Inferior parietal cortex (tissue), 1 donor: ENCODE measurements around the gene RBM33.

ENCODE experiments used
- DNase-seq: peaks from one replicate; pipeline ENCODE4 v3.0.0-alpha.2; 2016; ENCODE audit errors: extremely low spot score

RBM33 gene

GRCh38 chr7:155747209-155747608, 102.7 kb downstream of the RBM33 start:
- no peak for DNase-seq

- no peak for DNase-seq
Observed at GRCh38 chr7:155749578-155749977, 105.1 kb downstream of the RBM33 start.

- no peak for DNase-seq
Observed at GRCh38 chr7:155750255-155751125, 106.0 kb downstream of the RBM33 start.

GRCh38 chr7:155751409-155751808, 106.9 kb downstream of the RBM33 start:
- no peak for DNase-seq

- no peak for DNase-seq
Observed at GRCh38 chr7:155752756-155753445, 108.4 kb downstream of the RBM33 start.

- DNase-seq, result no peak
Observed at GRCh38 chr7:155753446-155753965, 109.0 kb downstream of the RBM33 start.

- no peak for DNase-seq
Observed at GRCh38 chr7:155754165-155754564, 109.7 kb downstream of the RBM33 start.

- DNase-seq, result no peak
Observed at GRCh38 chr7:155755026-155755425, 110.6 kb downstream of the RBM33 start.

- DNase-seq, result no peak
Observed at GRCh38 chr7:155756322-155756721, 111.9 kb downstream of the RBM33 start.

GRCh38 chr7:155758348-155758747, 113.9 kb downstream of the RBM33 start:
- DNase-seq, result no peak

- DNase-seq, result no peak
Observed at GRCh38 chr7:155759740-155760430, 115.4 kb downstream of the RBM33 start.

GRCh38 chr7:155761162-155761561, 116.7 kb downstream of the RBM33 start:
- DNase-seq, result no peak

GRCh38 chr7:155762036-155762435, 117.6 kb downstream of the RBM33 start:
- DNase-seq, result no peak

GRCh38 chr7:155762655-155763054, 118.2 kb downstream of the RBM33 start:
- DNase-seq, result no peak

- no peak for DNase-seq
Observed at GRCh38 chr7:155763122-155763521, 118.7 kb downstream of the RBM33 start.

- no peak for DNase-seq
Observed at GRCh38 chr7:155763691-155764437, 119.4 kb downstream of the RBM33 start.

- DNase-seq, result no peak
Observed at GRCh38 chr7:155764438-155764793, 120.0 kb downstream of the RBM33 start.

- DNase-seq, result no peak
Observed at GRCh38 chr7:155765458-155765857, 121.0 kb downstream of the RBM33 start.

GRCh38 chr7:155766386-155766785, 121.9 kb downstream of the RBM33 start:
- DNase-seq, result no peak

- DNase-seq, result no peak
Observed at GRCh38 chr7:155766966-155767916, 122.8 kb downstream of the RBM33 start.
